ENCODE data around the gene ZDHHC14. TPM values are rescaled to one million over a fixed set of nuclear protein-coding genes. Genes with fewer than 3 reads are reported as not detected.

Gene ZDHHC14
- polyA plus RNA-seq, 1 donor (not counting 4 experiments of a cell fraction or from before 2014, with no cell fraction given), result 6.4 TPM

DNA sequence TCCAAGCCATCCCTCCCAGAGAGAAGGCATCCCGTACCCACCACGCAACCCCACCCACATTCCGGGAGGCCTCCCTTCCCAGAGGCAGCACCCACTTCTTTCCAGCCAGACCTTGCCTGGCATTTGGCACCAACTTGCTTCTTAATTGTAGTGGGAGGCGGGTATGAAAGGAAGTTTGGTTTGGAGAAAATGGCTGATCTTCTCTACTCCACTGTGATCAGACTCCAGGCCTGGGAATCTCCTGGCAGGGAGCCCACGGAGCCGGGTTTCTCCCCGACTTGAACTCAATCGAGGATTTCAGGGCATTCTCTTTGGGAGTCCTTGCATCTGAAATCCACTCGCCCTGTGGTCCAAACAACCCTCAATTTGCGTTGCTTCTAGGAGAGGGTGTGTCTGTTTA lies 107.1 kb downstream of the ZDHHC14 start:
- no peaks in the 10 kb centered on the region for H3K9me1 ChIP-seq (ENCODE audit: control insufficient read depth, extremely low read depth, insufficient read depth, low read length)
- H4K20me1 ChIP-seq (ENCODE audit: control insufficient read depth, extremely low read depth, insufficient read depth, low read length), result no peaks in the 10 kb centered on the region
- H3K4me1 ChIP-seq (ENCODE audit: control insufficient read depth, extremely low read depth, insufficient read depth, low read length), result peaks cover 16% of the 10 kb centered on the region
- H3K4me2 ChIP-seq (ENCODE audit: control insufficient read depth, extremely low read depth, insufficient read depth, low read depth, low read length), result peak overlapping the region; percentile 29
- TF ChIP-seq EZH2 (IDR thresholded peaks at IDR 0.05; ENCODE audit: low read length), result no peak
- no peak for TF ChIP-seq CTCF (optimal IDR thresholded peaks at IDR 0.05 in 1 of 3, IDR thresholded peaks at IDR 0.05 in 1 of 3, conservative IDR thresholded peaks at IDR 0.05 in 1 of 3; ENCODE audit: extremely low read depth in 1 of 3, insufficient read depth in 2 of 3, low read length in 3 of 3)
- H3K27ac ChIP-seq (ENCODE audit: control insufficient read depth, insufficient read depth, low read length), result no peak overlapping the region
- H3K79me2 ChIP-seq (ENCODE audit: control insufficient read depth, insufficient read depth, low read length), result no peaks in the 10 kb centered on the region
- H2AFZ ChIP-seq (ENCODE audit: control insufficient read depth, low read length), result no peak overlapping the region
- H3K9me3 ChIP-seq (ENCODE audit: control insufficient read depth, low read depth, low read length), result no peaks in the 10 kb centered on the region
- no peak overlapping the region for H3K4me3 ChIP-seq (ENCODE audit: control insufficient read depth in 2 of 3, extremely low read depth in 1 of 3, insufficient read depth in 2 of 3, low read depth in 1 of 3, low read length in 3 of 3)
- no peaks in the 10 kb centered on the region for H3K36me3 ChIP-seq (ENCODE audit: control insufficient read depth in 2 of 2, extremely low read depth in 1 of 2, insufficient read depth in 2 of 2, low read length in 2 of 2)
- dilution Hi-C loops (cut with MboI; ENCODE audit: extremely low pct_ligation_motif_present, low sequenced_read_pairs), result no loop called here
- no peak for DNase-seq (ENCODE audit: low read depth, low spot score)
- no peaks in the 10 kb centered on the region for H3K27me3 ChIP-seq (ENCODE audit: control insufficient read depth, extremely low read depth, insufficient read depth, low read length)
- no peak overlapping the region for H3K9ac ChIP-seq (ENCODE audit: control insufficient read depth, extremely low read depth, insufficient read depth, low read length)
- no peak for FAIRE-seq

GRCh38 chr6:157488716-157489118 lies 107.7 kb downstream of the ZDHHC14 start:
- peaks cover 16% of the 10 kb centered on the region for H3K4me1 ChIP-seq (ENCODE audit: control insufficient read depth, extremely low read depth, insufficient read depth, low read length)
- no peak for TF ChIP-seq CTCF (optimal IDR thresholded peaks at IDR 0.05 in 1 of 3, IDR thresholded peaks at IDR 0.05 in 1 of 3, conservative IDR thresholded peaks at IDR 0.05 in 1 of 3; ENCODE audit: extremely low read depth in 1 of 3, insufficient read depth in 2 of 3, low read length in 3 of 3)
- TF ChIP-seq EZH2 (IDR thresholded peaks at IDR 0.05; ENCODE audit: low read length), result no peak
- H2AFZ ChIP-seq (ENCODE audit: control insufficient read depth, low read length), result no peak overlapping the region
- no peaks in the 10 kb centered on the region for H3K36me3 ChIP-seq (ENCODE audit: control insufficient read depth in 2 of 2, extremely low read depth in 1 of 2, insufficient read depth in 2 of 2, low read length in 2 of 2)
- no peaks in the 10 kb centered on the region for H4K20me1 ChIP-seq (ENCODE audit: control insufficient read depth, extremely low read depth, insufficient read depth, low read length)
- H3K27me3 ChIP-seq (ENCODE audit: control insufficient read depth, extremely low read depth, insufficient read depth, low read length), result no peaks in the 10 kb centered on the region
- no peaks in the 10 kb centered on the region for H3K9me1 ChIP-seq (ENCODE audit: control insufficient read depth, extremely low read depth, insufficient read depth, low read length)
- no peaks in the 10 kb centered on the region for H3K9me3 ChIP-seq (ENCODE audit: control insufficient read depth, low read depth, low read length)
- DNase-seq (ENCODE audit: low read depth, low spot score) (no peak), FAIRE-seq (no peak)
- H3K9ac ChIP-seq (ENCODE audit: control insufficient read depth, extremely low read depth, insufficient read depth, low read length), result no peak overlapping the region
- no peak overlapping the region for H3K4me3 ChIP-seq (ENCODE audit: control insufficient read depth in 2 of 3, extremely low read depth in 1 of 3, insufficient read depth in 2 of 3, low read depth in 1 of 3, low read length in 3 of 3)
- H3K4me2 ChIP-seq (ENCODE audit: control insufficient read depth, extremely low read depth, insufficient read depth, low read depth, low read length), result no peak overlapping the region
- dilution Hi-C loops (cut with MboI; ENCODE audit: extremely low pct_ligation_motif_present, low sequenced_read_pairs), result no loop called here
- no peaks in the 10 kb centered on the region for H3K79me2 ChIP-seq (ENCODE audit: control insufficient read depth, insufficient read depth, low read length)
- H3K27ac ChIP-seq (ENCODE audit: control insufficient read depth, insufficient read depth, low read length), result no peak overlapping the region
